HG03139 (cell line): ENCODE results near the gene SLC39A11.
"Not testable (repeated sequence)": the region's sequence is repeated elsewhere in the genome, so short reads cannot be mapped to it uniquely, and the experiment has no call there.

Source experiments
- ATAC-seq: cut with Tn5 transposase; IDR thresholded peaks from one replicate; pipeline ENCODE4 v1.9.1; 2021; ENCODE audit not compliant: unreplicated experiment

SLC39A11 gene

DNA sequence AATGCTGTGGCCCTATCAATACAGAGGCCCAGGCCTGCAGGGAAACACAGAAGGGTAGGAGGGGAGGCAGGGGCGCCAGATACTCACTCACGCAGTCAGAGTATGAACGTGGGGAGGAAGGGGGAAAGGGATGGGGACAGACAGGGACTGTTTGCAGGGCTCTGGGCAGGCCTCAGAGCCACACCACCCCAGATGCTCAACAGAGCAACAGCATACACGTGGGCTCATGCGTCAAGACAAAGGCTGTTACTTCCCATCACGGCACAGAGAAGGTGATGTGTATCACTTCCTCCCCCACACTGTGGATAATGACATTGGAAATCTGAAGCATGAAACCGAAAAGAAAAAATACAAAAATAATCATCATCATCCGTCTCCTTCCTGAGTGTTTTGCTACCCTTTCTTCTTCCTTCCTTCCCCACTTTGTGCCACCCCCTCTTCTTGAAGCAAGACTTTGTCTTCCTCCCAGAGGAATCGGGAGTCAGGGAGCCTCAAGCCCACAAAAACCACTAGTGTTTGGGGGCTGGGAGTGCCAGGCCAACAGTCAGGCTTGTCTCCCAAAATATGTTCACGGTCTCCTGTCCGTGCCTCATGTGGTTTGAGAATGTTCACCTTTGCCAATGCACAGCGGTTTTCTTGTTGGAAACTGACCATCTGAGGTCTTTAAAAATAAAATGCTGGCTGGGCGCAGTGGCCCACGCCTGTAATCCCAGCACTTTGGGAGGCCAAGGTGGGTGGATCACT, 20.1 kb downstream of the SLC39A11 start:
- no peak for ATAC-seq

DNA sequence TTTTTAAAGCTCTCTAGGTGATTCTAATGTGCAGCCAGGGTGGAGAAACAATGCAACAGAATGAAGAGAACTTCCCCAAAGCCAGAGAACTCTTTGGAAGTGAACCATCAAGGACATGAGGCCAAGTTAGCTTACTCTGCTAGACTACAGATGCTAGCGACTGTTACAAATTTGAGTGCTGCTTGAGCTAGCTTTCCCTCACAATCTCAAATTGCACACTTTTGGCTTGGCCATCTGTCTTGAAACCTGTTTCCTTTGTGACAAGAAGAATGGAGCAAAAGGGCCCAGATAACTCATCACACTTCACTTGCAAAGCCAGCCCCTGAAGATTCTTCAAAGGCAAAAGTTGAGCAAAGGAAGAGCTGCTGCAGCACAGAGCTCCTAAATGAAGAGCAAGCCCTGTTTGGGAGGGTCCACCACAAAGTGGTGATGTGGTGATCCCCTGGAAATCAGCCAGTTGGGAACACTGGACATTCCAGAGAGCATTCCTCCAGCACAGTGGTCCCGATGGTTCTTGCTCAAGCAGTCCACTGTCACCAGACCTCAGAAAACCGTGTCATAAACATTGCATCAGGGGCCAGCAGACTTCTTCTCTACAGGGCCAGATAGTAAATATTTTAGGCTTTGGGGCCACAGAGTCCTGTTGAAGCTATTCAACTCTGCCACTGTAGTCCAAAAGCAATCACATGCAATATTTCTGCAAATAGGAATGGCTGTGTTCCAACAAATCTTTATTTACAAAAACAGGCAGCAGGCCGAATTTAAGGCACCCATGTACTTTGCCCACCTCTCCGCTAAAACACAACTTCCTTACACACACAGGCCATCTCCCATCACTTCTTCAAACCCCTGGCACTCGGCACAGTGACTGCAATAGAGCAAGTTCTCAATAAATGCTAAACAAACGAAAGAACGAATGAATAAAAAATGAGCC, 21.2 kb downstream of the SLC39A11 start:
- ATAC-seq: no peak

DNA sequence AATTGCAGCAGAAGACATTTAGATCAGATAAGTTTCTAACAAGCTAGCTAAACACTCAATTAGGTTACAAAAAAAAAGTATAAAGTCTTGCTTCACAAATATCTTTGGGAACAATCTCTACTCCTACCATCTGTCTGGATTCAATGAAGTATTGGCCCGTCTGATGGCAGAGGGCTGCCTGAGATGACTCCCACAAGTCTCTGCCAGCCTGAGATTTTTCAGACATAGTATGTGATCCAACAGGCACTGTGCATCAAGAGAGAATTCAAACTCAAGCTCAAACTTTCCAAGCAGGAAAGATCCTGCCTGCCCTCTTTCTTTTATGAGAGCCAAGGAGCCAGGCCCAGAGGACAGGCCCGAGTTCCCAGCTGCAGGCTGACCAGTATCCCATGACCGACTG, 22.6 kb downstream of the SLC39A11 start:
- ATAC-seq: no peak

DNA sequence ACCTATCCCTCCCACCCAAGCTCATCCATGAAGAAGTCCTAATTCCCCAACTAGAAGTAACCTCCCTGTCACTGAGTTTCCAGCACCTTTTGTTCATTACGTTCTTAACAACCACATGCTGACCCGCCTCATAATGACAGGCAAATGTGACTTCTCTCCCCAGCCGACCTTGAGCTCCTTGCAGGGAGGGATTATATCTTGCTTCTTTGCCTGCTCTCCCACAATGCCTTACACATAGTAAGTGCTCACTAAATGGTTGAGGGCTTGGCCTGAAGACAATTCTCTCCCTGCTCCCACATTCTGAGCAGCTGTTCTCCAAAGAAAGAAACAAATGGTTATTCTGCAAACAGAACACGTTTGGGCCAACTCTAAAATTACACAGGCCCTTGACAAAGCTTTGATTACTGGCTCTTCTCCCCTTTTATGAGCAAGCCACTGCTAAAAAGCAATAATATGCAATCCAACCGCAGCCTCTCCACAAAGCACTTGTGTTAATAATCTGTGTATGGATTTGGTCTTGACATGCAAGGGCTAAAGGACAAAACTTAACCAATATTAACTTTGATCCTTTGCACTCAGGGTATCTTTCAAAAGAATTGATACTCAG, 23.2 kb downstream of the SLC39A11 start:
- no peak for ATAC-seq

DNA sequence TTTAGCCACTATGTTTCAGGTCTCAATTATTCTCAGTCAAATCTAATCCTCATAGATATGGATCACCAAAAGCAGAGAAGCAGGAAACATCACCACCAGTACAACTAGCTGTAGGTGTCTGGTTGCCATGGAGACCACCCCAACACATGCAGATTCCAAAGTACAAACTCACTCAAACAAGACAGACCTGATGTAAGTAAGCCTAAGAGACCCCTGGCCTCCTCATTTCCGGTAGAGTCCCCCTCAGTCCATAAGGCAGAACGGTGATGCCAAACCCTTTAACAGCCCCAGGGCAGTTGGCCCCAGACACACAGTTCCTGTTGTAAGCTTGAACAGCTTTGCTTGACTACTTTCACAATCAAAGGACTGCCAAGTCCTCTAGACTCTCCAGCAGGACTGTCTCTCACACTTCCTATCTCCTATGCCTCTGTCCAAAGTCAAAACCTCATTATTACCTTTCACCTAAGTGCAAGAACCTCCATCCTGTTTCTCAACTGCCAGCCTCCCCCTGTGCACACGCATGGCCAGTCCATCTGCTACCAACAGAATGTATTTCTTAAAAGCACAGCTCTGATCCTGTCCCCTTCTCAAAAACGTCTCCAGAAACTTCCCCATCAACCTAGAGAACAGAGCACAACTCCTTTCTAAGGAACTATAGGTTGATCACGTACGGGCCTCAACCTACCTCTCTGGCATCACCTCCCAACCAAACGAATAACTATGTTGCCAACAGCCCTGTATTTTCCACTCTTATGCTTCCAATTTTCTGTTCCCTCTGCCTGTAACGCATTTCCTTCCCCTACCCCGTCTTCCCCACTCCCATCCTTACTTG, 23.9 kb downstream of the SLC39A11 start:
- no peak for ATAC-seq

DNA sequence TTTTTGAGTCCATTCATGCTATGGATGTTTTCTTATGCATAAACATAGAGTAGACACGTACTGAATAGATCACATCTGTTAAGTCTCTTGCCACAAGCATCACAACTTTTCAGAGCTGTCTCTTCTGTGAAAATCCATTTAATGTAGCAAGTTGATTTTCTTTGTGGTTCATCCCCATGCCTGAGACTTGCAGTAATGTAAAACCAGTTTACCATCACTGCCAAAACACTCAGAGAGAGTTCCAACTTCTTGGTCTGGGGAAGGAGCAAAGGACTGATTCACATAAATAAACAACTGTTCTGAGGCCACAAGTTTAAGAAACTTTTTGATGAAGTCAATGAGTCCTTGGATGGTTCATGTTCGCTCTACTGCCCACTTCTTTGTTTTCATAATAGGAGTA, 24.8 kb downstream of the SLC39A11 start:
- not testable (repeated sequence) for ATAC-seq

DNA sequence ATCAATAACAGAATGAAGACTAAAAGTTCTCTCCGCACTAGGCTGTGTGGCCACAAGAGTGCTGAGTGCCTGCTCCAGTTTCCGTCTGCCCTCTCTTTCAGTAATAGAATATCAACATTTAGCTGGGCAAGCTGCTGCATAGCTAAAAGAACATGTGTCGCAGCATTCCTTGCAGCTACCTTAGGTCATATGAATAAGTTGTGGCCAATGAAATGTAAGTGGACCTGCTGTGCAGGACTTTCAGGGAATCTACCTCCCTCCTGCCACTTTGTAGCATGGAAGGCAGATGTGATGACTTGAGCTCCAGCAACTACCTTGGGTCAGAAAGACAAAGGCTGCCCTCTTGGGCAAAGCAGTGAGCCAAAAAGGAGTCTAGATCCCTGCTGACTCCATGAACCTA, 25.4 kb downstream of the SLC39A11 start:
- no peak for ATAC-seq

DNA sequence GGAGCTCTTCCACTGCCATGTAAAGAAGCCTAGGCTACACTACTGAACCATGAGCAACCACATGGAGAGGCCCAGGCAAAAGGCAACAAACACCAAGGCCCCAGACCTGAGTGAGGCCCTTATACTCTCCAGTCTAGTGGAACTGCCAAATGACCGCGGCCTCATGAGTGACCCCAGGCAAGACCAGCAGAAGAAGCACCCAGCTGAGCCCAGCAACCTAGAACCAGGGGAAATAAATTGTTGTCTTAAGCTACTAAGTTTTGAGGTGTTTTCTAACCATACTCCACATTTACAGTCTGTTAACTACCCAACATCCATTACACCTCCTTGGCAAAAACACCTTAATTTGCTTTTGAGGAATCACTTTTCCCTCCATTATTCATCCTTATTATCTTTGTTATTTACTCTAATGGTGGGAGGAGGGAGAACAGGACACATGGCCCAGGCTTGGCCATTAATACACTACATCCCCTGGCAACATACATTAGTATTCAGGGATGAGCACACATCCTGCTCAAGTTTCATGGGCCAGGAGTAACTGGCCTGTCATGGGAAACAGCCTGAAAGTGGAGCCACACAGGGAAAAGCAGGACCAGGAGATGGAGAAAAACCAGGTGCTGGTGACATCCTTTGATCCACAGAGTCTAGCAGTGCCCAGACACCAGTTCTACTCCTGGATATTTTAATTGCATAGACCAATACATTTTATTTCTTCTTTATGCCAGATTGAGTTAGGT, 26.2 kb downstream of the SLC39A11 start:
- no peak for ATAC-seq

DNA sequence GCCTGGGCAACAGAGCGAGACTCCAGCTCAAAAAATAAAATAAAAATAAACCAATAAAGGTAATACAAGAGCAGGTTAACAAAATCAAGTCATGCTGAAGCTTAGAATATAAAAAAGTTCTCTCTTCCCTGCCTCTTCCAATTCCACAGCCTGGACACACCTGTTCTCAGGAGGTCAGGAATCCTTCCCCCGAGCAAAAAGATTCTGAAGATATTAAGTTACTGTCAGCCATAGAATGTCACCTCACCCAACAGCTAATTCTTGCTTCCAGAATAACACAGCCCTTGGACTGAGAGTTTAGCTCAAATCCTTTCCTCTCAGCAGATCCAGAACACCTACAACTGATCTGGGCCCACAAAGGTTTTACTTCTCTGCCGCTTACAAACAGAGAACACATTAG, 27.1 kb downstream of the SLC39A11 start:
- ATAC-seq: no peak

DNA sequence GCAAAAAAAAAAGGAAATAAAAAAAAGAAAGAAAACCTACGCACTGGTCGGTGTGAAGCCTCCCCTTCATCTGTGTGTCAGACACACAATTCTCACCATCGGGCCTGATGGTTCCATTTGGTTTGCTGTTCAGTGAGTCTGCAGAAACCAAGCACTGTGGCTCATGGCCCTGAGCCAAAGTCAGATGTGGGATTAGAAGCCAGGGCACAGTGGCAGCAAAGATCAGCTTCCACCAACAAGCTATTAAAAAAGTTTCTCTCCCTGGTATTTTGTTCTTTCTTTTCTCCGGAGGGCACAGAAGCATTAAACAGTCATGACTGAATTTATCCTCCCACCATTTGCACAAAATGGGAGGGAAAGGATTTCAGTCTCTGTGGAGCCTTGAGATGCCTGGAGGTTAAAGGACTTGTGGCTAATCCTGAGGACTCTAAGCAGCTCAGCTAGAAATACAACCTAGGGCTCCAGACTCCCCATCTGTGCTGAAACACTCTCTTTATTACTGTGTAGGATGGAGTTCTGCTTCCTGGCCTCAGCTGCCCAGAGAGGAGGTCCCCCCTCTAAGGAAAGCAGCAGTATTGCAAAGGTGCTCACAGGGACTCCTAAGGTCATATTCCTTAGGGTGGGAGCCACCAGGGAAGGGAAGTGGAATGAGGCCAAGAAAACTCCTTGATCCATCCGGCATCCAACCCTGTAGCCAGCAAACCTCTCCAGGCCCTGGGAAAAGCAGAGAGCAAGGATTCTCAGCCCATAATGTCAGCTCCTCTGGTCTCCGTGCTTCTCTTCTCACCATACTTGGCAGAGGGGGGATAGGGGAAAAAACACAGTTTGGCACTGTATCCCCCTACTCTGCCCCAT, 28.2 kb downstream of the SLC39A11 start:
- no peak for ATAC-seq

DNA sequence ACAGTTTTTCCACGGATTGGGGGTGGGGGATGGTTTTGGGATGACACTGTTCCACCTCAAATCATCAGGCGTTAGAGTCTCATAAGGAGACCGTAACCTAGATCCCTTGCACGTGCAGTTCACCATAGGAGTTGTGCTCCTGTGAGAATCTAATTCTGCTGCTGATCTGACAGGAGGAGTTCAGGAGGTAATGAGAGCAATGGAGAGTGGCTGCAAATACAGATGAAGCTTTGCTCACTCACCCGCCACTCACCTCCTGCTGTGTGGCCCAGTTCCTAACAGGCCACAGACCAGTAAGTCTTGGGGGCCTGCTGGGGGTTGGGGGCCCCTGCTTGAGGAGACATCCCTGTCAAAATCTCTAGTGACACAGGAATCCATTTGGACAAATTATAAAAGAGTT, 29.8 kb downstream of the SLC39A11 start:
- no peak for ATAC-seq

DNA sequence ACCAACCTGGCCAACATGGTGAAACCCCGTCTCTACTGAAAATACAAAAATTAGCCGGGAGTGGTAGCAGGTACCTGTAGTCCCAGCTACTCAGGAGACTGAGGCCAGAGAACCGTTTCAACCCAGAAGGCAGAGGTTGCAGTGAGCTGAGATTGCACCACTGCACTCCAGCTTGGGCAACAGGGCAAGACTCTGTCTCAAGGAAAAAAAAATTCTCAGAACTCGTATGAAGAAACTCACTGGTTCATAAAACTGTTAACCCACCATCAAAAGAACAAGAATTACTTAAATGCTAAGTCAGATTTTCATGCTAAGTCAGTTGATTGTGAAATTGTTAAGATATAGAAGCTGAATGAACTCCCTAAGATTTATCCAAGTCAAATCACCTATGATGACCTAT, 31.3 kb downstream of the SLC39A11 start:
- ATAC-seq: no peak

DNA sequence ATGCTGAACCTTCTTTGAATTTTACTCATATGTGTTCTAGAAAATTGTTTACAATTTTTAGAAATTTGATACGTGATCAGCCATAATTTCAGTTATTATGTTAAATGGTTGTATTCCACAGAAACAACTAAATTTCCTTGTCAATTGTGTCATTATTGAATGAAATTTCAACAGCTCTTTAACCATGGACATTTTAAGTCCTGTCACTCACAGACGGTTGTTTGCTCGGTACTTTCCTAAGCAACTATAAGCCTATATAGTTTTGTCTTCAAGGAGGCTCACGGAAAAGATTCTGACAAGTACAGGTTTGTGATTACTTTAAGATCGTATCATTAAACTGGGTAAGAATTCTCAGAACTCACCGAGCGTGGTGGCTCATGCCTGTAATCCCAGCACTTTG, 31.8 kb downstream of the SLC39A11 start:
- no peak for ATAC-seq

DNA sequence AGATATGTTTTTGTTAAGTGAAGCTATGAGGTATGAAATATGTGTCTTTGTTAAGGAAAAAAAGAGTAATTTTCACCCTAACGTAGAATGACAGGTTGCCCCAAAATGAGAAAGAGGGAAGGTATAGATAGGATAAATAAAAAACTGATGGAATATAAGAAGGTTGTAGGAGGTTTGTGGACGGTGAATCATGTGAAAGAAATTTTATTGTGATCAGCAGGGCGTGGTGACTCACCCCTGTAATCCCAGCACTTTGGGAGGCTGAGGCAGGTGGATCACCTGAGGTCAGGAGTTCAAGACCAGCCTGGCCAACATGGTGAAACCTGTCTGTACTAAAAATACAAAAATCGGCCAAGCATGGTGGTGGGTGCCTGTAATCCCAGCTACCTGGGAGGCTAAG, 32.8 kb downstream of the SLC39A11 start:
- not testable (repeated sequence) for ATAC-seq

DNA sequence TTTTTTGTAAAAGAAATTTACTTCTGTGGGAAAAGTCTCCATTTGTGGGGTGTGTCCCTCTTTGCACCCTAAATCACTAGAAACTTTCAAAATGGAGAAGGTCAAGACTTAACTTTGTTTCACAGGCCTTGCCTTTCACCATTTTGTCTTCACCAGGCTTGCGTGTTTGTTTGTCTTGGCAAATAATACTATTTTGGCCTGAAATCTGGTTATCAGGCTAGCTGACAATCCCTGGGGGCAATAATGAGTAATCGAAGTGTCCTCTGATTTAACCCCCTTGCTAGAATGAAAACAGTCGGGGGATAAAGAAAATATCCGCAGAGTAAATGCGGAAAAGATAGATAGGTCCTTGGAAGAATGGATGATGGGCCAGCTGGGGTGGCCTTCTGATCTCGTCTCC, 34.5 kb downstream of the SLC39A11 start:
- no peak for ATAC-seq

DNA sequence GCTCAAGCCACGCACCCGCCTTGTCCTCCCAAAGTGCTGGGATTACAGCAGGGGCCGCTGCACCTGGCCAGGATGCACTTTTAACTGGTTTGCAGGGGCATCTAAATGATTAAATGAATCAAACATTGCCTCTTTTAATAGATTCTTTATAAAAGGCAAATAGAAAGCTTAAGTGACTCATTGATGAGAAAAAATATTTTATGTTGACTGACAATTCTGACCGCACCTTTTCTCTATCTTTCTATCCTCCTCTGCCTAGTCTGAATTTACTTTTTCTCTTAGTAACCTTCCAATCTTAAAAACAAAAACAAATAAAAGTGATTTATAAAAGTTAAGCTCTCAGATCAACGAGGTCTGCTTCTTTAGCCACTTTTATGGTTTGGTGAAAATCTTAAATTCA, 35.3 kb downstream of the SLC39A11 start:
- no peak for ATAC-seq

DNA sequence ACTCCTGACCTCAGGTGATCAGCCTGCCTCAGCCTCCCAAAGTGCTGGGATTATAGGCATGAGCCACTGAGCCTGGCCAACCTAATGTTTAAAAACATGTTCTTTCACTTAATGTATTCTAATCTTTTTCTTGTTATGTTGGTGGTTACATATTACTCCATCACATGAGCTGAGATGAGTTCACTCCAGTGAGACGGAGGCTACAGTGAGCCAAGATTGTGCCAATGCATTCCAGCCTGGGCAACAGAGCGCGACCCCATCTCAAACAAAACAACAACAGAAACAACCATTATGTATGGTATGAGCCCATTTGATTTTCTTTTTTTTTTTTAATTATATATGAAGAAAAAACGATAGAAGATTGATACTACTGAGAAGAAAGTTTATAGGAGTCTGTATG, 39.6 kb downstream of the SLC39A11 start:
- ATAC-seq: no peak

DNA sequence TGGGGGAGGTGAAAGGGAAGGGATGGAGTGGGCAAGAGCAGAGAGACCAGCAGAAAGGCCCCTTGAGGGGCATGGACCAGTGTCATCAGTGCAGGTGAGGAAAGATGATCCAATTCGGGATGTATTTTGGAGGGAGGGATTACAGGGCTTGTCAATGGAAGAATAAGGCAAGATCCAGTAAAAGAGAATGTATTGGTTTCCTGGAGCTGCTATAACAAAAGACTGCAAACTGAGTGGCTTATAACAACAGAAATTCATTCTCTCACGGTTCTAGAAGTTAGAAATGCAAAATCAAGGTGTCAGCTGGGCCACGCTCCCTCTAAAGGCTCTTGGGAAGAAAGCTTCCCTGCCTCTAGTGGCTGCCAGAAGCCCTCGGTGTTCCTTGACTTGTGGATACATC, 41.7 kb downstream of the SLC39A11 start:
- ATAC-seq: no peak

DNA sequence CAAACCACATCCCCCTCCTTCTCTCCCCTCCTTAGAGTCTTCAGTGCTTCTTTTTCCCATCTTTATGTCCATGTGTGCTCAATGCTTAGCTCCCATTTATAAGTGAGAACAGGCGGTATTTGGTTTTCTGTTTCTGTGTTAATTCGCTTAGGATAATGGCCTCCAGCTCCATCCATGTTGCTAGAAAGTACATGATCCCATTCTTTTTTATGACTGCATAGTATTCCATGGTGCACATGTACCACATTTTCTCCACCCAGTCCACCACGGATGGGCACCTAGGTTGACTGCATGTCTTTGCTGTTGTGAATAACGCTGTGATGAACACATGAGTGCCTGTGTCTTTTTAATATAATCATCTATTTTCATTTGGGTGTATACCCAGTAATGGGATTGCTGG, 44.3 kb downstream of the SLC39A11 start:
- ATAC-seq: no peak
